Stomach (tissue), 4 donors: ENCODE results near the gene TBX6.

ENCODE experiments used
- EP300 ChIP-seq: sonication (generic); formaldehyde crosslinking; IDR thresholded peaks from one replicate; pipeline ENCODE4 v1.6.1; 2017; ENCODE audit warnings: antibody characterized with exemption
- POLR2A ChIP-seq, 4 donors: fragments of 450-650 bp; IDR thresholded peaks; one replicate each; pipeline ENCODE4 v1.6.1; 2016; ENCODE audit warnings: antibody characterized with exemption in 4 of 4, control low read depth in 2 of 4, mild to moderate bottlenecking in 1 of 4, moderate library complexity in 1 of 4
- POLR2AphosphoS5 ChIP-seq, 3 donors: sonication (generic); formaldehyde crosslinking; IDR thresholded peaks; one replicate each; pipeline ENCODE4 v1.6.1; 2016; ENCODE audit warnings: antibody characterized with exemption in 3 of 3
- TF ChIP-seq, protein P1 (sequence below), 7 experiments: fragments of 450-650 bp in 4 of 7; fragments of 200-600 bp in 3 of 7; sonication (generic) in 3 of 7; IDR thresholded peaks; one replicate each; pipeline ENCODE4 v1.5.1; 2016 to 2019; ENCODE audit warnings: antibody characterized with exemption in 7 of 7, control low read depth in 2 of 7, mild to moderate bottlenecking in 1 of 7

DNA sequence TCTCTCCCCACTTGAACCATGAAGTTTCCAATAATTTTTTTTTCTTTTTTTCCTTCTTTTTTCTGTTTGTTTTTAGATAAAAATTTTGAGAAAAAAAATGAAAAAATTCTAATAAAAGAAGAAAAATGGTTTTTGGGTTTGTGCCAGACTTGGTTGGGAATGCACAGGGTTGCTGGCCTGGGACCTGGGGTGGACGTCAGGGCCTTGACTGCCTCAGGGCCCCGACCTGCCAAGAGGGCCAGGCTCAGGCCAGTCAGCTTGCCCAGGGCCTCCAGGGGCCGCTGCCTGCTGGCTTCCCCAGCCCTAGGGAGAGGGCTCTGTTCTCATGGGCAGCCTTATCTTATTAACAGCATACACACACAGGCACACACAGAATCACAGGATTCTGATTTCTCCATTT lies 6.5 kb downstream of the TBX6 start:
- TF ChIP-seq POLR2AphosphoS5 (IDR thresholded peaks at IDR 0.05) (no peak), POLR2A (IDR thresholded peaks at IDR 0.05) (no peak), EP300 (no peak)
- TF ChIP-seq, protein P1, sequence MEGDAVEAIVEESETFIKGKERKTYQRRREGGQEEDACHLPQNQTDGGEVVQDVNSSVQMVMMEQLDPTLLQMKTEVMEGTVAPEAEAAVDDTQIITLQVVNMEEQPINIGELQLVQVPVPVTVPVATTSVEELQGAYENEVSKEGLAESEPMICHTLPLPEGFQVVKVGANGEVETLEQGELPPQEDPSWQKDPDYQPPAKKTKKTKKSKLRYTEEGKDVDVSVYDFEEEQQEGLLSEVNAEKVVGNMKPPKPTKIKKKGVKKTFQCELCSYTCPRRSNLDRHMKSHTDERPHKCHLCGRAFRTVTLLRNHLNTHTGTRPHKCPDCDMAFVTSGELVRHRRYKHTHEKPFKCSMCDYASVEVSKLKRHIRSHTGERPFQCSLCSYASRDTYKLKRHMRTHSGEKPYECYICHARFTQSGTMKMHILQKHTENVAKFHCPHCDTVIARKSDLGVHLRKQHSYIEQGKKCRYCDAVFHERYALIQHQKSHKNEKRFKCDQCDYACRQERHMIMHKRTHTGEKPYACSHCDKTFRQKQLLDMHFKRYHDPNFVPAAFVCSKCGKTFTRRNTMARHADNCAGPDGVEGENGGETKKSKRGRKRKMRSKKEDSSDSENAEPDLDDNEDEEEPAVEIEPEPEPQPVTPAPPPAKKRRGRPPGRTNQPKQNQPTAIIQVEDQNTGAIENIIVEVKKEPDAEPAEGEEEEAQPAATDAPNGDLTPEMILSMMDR (IDR thresholded peaks at IDR 0.05) = no peak
